H9 (cell line): ENCODE results near the gene PI16. TPM values are rescaled to one million over a fixed set of nuclear protein-coding genes. Genes with fewer than 3 reads are reported as not detected.

Experiments used
- DNase-seq: peaks from one replicate; pipeline ENCODE4 v3.0.0-alpha.2; 2017
- H2AFZ ChIP-seq: one replicate; pipeline ENCODE4 v1.6.1; 2013; ENCODE audit warnings: mild to moderate bottlenecking, low read length, control low read depth, moderate library complexity
- H2AK5ac ChIP-seq: 2 replicates; pipeline ENCODE4 v1.6.1; 2013; ENCODE audit warnings: low read length, control low read depth, mixed read lengths; ENCODE audit not compliant: insufficient read length
- H2BK120ac ChIP-seq: one replicate; pipeline ENCODE4 v1.6.1; 2013; ENCODE audit warnings: low read depth, mild to moderate bottlenecking, low read length, control low read depth, inconsistent platforms; ENCODE audit not compliant: poor library complexity, severe bottlenecking
- H2BK12ac ChIP-seq: 2 replicates; pipeline ENCODE4 v1.6.1; 2013; ENCODE audit warnings: low read length, control low read depth, mixed read lengths, low read depth; ENCODE audit not compliant: insufficient read length
- H2BK15ac ChIP-seq: 2 replicates; pipeline ENCODE4 v1.6.1; 2013; ENCODE audit warnings: low read depth, low read length, control low read depth
- H2BK20ac ChIP-seq: one replicate; pipeline ENCODE4 v1.6.1; 2013; ENCODE audit warnings: low read depth, mild to moderate bottlenecking, low read length, control low read depth, inconsistent platforms; ENCODE audit not compliant: poor library complexity, severe bottlenecking
- H2BK5ac ChIP-seq: 2 replicates; pipeline ENCODE4 v1.6.1; 2013; ENCODE audit warnings: low read length, control low read depth, mixed read lengths; ENCODE audit not compliant: insufficient read length
- H3K14ac ChIP-seq: 2 replicates; pipeline ENCODE4 v1.6.1; 2013; ENCODE audit warnings: low read length, control low read depth; ENCODE audit not compliant: insufficient read depth
- H3K18ac ChIP-seq: 2 replicates; pipeline ENCODE4 v1.6.1; 2013; ENCODE audit warnings: low read depth, mild to moderate bottlenecking, mixed read lengths, low read length, control low read depth; ENCODE audit not compliant: insufficient read length
- H3K23ac ChIP-seq: 2 replicates; pipeline ENCODE4 v1.6.1; 2013; ENCODE audit warnings: low read length, control low read depth, mixed read lengths, low read depth; ENCODE audit not compliant: insufficient read length
- H3K23me2 ChIP-seq: 2 replicates; pipeline ENCODE4 v1.6.1; 2013; ENCODE audit warnings: low read depth, mild to moderate bottlenecking, mixed read lengths, low read length, control low read depth; ENCODE audit not compliant: insufficient read length, poor library complexity, severe bottlenecking
- H3K27ac ChIP-seq: 2 replicates; pipeline ENCODE4 v1.5.1; 2013; ENCODE audit warnings: low read length, control low read depth, mixed read lengths, low read depth; ENCODE audit not compliant: insufficient read length
- H3K27me3 ChIP-seq: 2 replicates; pipeline ENCODE4 v1.6.1; 2013; ENCODE audit warnings: low read length, control low read depth, inconsistent platforms; ENCODE audit not compliant: insufficient read depth
- H3K4ac ChIP-seq: 2 replicates; pipeline ENCODE4 v1.6.1; 2013; ENCODE audit warnings: low read depth, mild to moderate bottlenecking, control low read depth, inconsistent platforms, low read length, moderate library complexity
- H3K4me1 ChIP-seq: 2 replicates; pipeline ENCODE4 v1.6.1; 2013; ENCODE audit warnings: low read length, control low read depth, inconsistent platforms; ENCODE audit not compliant: insufficient read depth
- H3K4me2 ChIP-seq: 2 replicates; pipeline ENCODE4 v1.6.1; 2013; ENCODE audit warnings: low read length, control low read depth, mixed read lengths; ENCODE audit not compliant: insufficient read length, insufficient read depth
- H3K56ac ChIP-seq: 2 replicates; pipeline ENCODE4 v1.6.1; 2013; ENCODE audit warnings: low read depth, mild to moderate bottlenecking, mixed read lengths, low read length, control low read depth; ENCODE audit not compliant: insufficient read length
- H3K79me1 ChIP-seq: 2 replicates; pipeline ENCODE4 v1.6.1; 2013; ENCODE audit warnings: low read depth, mild to moderate bottlenecking, moderate library complexity, low read length, control low read depth, inconsistent platforms; ENCODE audit not compliant: insufficient read depth, poor library complexity, severe bottlenecking
- H3K79me2 ChIP-seq: 2 replicates; pipeline ENCODE4 v1.6.1; 2013; ENCODE audit warnings: low read length, control low read depth, inconsistent platforms; ENCODE audit not compliant: insufficient read depth
- H3K9ac ChIP-seq: 2 replicates; pipeline ENCODE4 v1.6.1; 2013; ENCODE audit warnings: low read length, control low read depth, mixed read lengths; ENCODE audit not compliant: insufficient read length; ENCODE audit errors: extremely low read depth
- H3K9me3 ChIP-seq: one replicate; pipeline ENCODE4 v1.6.1; 2013; ENCODE audit warnings: low read depth, low read length, inconsistent platforms; ENCODE audit not compliant: control insufficient read depth
- H3T11ph ChIP-seq: one replicate; pipeline ENCODE4 v1.6.1; 2013; ENCODE audit warnings: mild to moderate bottlenecking, low read length, control low read depth, inconsistent platforms
- H4K20me1 ChIP-seq: one replicate; pipeline ENCODE4 v1.6.1; 2013; ENCODE audit not compliant: control insufficient read depth, insufficient read length, insufficient read depth
- H4K5ac ChIP-seq: 2 replicates; pipeline ENCODE4 v1.6.1; 2013; ENCODE audit warnings: low read depth, mild to moderate bottlenecking, mixed read lengths, low read length, control low read depth; ENCODE audit not compliant: insufficient read length
- H4K8ac ChIP-seq: replicated peaks from 2 replicates; pipeline ENCODE4 v1.6.1; 2013; ENCODE audit warnings: low read length, control low read depth, mixed read lengths, low read depth; ENCODE audit not compliant: insufficient read length
- H4K91ac ChIP-seq: 2 replicates; pipeline ENCODE4 v1.6.1; 2013; ENCODE audit warnings: low read depth, mild to moderate bottlenecking, moderate library complexity, mixed read lengths, low read length, control low read depth; ENCODE audit not compliant: insufficient read length
- H3K27ac Mint-ChIP-seq, 3 experiments: 2 replicates in 2 of 3; 3 replicates in 1 of 3; pipeline ENCODE4 v1.8.0; 2020 to 2021; ENCODE audit warnings: mixed read lengths in 3 of 3, mild to moderate bottlenecking in 1 of 3, moderate library complexity in 1 of 3
- H3K27me3 Mint-ChIP-seq: 2 replicates; pipeline ENCODE4 v1.8.0; 2021; ENCODE audit warnings: low read depth, mild to moderate bottlenecking, moderate library complexity, mixed read lengths
- H3K36me3 Mint-ChIP-seq, 3 experiments: 2 replicates in 2 of 3; 3 replicates in 1 of 3; pipeline ENCODE4 v1.8.0; 2020 to 2021; ENCODE audit warnings: low read depth in 3 of 3, mixed read lengths in 3 of 3; ENCODE audit not compliant: insufficient read depth in 1 of 3
- H3K4me1 Mint-ChIP-seq, 2 experiments: 2 replicates each; pipeline ENCODE4 v1.8.0; 2020; ENCODE audit warnings: mixed read lengths in 2 of 2
- H3K4me3 Mint-ChIP-seq, 2 experiments: 2 replicates in 1 of 2; 3 replicates in 1 of 2; pipeline ENCODE4 v1.8.0; 2020 to 2021; ENCODE audit warnings: mild to moderate bottlenecking in 2 of 2, mixed read lengths in 2 of 2, moderate library complexity in 1 of 2
- H3K9me3 Mint-ChIP-seq, 2 experiments: 2 replicates in 1 of 2; 3 replicates in 1 of 2; pipeline ENCODE4 v1.8.0; 2020; ENCODE audit warnings: mild to moderate bottlenecking in 2 of 2, mixed read lengths in 2 of 2, moderate library complexity in 1 of 2
- WGBS: extraction: QIAGEN DNeasy Blood & Tissue Kit; methylation state at CpG from one replicate; pipeline ENCODE4 v1.1.7; 2013; ENCODE audit warnings: missing lambda C conversion rate, low lambda C conversion rate, mixed read lengths; ENCODE audit not compliant: insufficient read length; ENCODE audit errors: extremely low coverage; 5-methylcytosine and 5-hydroxymethylcytosine counted together
- total RNA-seq: library from RNA; stranded (reverse); gene quantifications from 2 replicates; pipeline ENCODE4 v1.2.1, GENCODE V29; 2021
- TF ChIP-seq, protein P1 (sequence below): fragments of 200-600 bp; sonication (generic); conservative IDR thresholded peaks from 3 replicates; pipeline ENCODE4 v1.8.0; 2021; ENCODE audit warnings: antibody characterized with exemption, mild to moderate bottlenecking

Gene PI16
- total RNA-seq, 1 experiment from 2014 or later, result not detected

DNA sequence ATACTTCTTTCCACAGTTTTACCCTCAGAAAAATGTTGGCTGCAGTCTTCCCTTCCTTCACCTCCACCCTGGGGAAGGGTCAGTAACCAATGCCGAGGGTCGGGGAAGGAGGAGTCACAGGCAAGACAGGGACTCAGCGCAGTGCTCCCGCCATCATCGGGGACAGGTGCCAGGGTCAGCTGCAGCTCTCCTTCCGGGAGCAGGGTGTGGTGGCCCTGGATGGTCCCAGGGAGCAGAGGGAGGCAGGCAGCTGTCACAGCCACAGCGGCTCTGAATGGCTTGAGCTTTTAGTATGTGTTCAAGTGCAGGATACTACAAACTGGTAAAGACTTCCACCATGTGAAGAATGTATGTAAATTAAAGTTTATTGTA lies 26.0 kb upstream of the PI16 start:
- peaks cover 2 to 6% of the 10 kb centered on the region in 2 experiments; a peak in 2 of 4 replicates for H3K4me1 Mint-ChIP-seq

More for the DNA sequence above, 26.0 kb upstream of the PI16 start:
- no peak overlapping the region for H2BK15ac ChIP-seq
- H3K14ac ChIP-seq, result no peak overlapping the region; the same call in 1 of the 2 replicates
- no peak overlapping the region for H3K9ac ChIP-seq
- Mint-ChIP-seq H3K36me3 (no peaks in the 10 kb centered on the region), H3K4me3 (no peak overlapping the region), H3K27me3 (peaks cover 3% of the 10 kb centered on the region), H3K27ac (no peak overlapping the region), H3K9me3 (no peaks in the 10 kb centered on the region)
- no peak overlapping the region for H3K23ac ChIP-seq
- TF ChIP-seq, protein P1, sequence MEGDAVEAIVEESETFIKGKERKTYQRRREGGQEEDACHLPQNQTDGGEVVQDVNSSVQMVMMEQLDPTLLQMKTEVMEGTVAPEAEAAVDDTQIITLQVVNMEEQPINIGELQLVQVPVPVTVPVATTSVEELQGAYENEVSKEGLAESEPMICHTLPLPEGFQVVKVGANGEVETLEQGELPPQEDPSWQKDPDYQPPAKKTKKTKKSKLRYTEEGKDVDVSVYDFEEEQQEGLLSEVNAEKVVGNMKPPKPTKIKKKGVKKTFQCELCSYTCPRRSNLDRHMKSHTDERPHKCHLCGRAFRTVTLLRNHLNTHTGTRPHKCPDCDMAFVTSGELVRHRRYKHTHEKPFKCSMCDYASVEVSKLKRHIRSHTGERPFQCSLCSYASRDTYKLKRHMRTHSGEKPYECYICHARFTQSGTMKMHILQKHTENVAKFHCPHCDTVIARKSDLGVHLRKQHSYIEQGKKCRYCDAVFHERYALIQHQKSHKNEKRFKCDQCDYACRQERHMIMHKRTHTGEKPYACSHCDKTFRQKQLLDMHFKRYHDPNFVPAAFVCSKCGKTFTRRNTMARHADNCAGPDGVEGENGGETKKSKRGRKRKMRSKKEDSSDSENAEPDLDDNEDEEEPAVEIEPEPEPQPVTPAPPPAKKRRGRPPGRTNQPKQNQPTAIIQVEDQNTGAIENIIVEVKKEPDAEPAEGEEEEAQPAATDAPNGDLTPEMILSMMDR, result no peak
- no peak overlapping the region for H3T11ph ChIP-seq
- H2BK120ac ChIP-seq, result no peak overlapping the region
- no peak overlapping the region for H2BK12ac ChIP-seq
- no peak overlapping the region for H2AK5ac ChIP-seq
- no peaks in the 10 kb centered on the region for H3K27me3 ChIP-seq
- H3K56ac ChIP-seq, result no peak overlapping the region
- no peak overlapping the region for H2AFZ ChIP-seq
- no peaks in the 10 kb centered on the region for H3K23me2 ChIP-seq
- no peaks in the 10 kb centered on the region for H3K9me3 ChIP-seq
- H3K27ac ChIP-seq, result no peak overlapping the region
- no peak overlapping the region for H2BK5ac ChIP-seq
- no peak overlapping the region for H4K91ac ChIP-seq
- no peak overlapping the region for H4K8ac ChIP-seq
- H3K4ac ChIP-seq, result no peak overlapping the region
- WGBS, result no CpG with 5 or more reads among the region's 7 CpGs
- no peaks in the 10 kb centered on the region for H4K20me1 ChIP-seq
- no peak overlapping the region for H3K4me2 ChIP-seq
- no peak overlapping the region for H2BK20ac ChIP-seq
- H3K4me1 ChIP-seq, result no peaks in the 10 kb centered on the region
- no peak overlapping the region for H4K5ac ChIP-seq
- H3K79me1 ChIP-seq, result no peaks in the 10 kb centered on the region
- no peak for DNase-seq
- H3K79me2 ChIP-seq, result no peaks in the 10 kb centered on the region
- no peak overlapping the region for H3K18ac ChIP-seq
